Activated CD4-positive, alpha-beta T cell treated with anti-CD3 and anti-CD28 coated beads for 4 hours (primary cell): Measurements from ENCODE around the gene KANK2.

ENCODE experiments used
- DNase-seq, 2 donors: peaks; one replicate each; pipeline ENCODE4 v3.0.0-alpha.2; 2020

Gene KANK2

DNA sequence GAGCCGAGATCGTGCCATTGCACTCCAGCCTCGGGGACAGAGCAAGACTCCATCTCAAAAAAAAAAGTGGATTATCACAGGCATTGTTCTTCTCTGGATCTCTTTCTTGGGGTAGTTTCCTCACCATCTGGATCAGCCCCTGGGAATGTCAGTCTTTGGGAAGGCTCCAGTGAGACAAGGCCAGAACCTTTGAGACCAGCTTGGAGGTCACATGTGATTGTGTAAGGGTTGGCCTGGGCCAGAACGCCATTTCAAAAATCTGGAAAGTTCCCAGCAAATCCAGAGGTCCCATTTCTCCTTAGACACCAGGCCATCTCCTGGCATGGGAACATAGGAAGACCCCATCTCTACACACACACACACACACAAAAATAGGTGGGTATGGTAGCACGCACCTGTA, 27.8 kb upstream of the KANK2 start:
- DNase-seq: no peak

DNA sequence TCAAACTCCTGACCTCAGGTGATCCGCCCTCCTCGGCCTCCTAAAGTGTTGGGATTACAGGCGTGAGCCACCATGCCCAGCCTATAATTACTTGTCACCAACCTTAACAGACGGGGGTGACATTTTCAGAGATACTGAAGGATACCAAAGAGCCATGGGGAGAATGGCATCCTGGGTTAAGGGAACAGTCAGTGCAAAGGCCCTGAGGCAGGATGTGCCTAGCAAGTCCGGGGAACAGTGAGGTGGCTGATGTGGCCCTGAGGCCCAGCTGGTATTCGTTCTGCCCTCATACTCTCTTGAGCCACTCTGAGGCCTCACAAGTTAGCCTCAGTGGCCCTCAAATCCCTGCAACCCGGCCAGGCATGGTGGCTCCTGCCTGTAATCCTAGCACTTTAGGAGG, 27.1 kb upstream of the KANK2 start:
- no peak for DNase-seq

DNA sequence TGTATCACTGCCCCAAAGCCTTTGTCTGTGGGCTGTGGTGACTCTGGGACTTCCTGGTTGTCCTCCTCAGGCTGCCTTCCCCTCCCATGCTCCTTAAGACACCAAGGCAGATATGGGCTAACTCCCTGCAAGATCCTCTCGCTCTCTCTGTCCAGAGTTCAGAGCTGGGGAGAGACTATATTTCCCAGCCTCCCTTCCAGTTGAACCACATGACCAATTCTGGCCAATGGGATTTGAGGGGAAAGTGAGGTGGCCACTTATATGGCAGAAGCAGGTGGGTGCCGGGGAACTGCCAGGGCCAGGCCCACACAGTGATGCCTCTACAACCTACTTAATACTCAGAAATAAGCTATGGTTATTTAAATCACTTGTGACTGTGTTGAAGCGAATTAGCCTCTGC, 25.9 kb upstream of the KANK2 start:
- DNase-seq: no peak

GRCh38 chr19:11221082-11221598, 23.8 kb upstream of the KANK2 start:
- no peak for DNase-seq

DNA sequence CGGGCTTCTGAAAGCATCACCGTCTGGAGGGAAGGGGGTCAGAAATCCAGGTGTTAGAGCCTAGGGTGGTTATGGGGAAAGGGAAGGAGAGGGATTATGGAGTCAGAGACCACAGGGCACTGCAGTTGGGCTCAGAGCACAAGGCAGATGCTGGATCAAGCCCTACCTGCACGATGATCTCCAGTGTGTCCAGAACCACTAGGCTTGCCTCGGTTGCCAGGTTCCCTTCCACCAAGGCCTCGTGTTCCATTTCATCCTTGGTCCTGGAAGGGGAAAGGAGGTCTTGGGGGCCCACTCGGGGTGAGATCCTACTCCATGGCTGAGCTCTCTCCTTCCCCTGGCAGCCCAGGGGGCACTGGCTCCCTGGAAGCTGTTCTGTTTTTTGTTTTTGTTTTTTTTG, 17.0 kb upstream of the KANK2 start:
- DNase-seq: no peak

DNA sequence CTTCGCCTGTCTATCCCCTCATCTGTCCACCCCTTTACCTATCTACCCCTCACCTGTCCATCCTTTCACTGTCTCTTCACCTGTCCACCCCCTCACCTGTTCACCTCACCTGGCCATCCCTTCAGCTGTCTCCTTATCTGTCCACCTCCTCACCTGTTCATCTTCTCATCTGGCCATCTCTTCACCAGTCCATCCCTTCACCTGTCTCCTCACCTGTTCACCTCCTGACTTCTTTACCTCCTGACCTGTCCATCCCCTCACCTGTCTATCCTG, 13.2 kb upstream of the KANK2 start:
- no peak for DNase-seq

GRCh38 chr19:11209839-11210655, 12.7 kb upstream of the KANK2 start:
- no peak for DNase-seq

DNA sequence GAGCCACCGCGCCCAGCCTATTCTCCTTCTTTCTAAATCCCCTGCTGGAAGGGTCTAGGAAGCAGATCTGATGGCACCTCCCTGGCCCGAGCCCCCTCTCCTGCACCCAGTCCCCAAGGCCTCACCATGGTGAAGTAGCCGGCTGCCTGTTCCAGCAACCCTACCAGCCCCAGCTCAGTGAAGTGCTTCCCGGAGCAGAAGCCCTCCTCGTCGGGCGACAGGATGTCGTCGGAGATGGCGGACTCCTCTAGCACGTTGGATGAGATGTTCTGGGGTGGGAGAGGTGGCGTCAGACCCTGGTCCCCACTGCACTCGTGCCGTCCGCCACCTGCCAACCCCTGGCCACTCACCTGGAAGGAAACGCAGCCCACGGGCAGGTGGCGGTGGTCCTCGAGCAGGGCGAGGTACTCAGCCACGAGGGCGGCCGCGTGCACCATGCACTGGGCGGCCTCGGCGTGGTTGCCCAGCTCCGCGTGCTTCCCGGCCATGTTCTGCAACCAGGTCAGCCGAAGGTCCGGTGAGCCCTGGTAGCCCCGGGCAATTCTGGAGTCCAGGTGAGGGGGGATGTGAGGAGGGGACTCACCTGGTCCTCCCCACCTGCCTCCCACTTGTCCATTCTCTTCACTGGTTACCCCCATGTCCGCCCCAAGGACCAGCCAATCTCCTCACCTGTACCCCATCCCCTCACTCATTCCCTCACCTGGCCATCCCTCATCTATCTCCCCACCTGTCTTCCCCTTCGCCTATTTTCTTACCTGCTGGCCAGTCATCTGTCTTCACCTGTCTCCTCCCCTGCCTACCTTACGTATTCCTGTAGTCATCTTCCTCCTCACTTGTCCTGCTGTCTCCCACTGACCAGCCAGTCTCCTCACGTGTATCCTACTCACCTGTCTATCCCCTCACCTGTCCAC, 11.5 kb upstream of the KANK2 start:
- DNase-seq: no peak

DNA sequence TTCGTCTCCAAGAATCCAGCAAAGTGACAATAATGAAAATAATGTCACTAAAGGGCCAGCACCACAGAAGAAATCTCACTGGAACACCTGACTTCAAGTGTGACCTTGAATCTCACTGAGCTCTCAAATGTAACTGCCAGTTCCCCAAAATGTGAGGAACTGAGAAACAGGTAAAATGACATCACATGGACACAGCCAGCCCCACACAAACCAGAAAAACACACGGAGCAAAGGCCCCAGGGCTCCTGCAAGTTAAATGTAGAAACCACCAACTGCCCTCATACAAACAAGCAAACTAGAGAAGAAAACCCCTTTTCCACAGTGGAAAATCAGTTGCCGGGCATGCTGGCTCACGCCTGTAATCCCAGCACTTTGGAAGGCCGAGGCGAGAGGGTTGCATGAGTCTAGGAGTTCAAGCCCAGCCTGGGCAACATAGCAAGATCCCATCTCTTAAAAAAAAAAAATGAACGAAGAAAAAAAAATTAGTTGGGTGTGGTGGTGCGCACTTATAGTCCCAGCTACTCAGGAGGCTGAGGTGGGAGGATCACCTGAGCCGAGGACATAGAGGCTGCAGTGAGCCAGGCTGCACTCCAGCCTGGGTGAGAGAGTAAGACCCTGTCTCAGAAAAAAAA, 8.7 kb upstream of the KANK2 start:
- no peak for DNase-seq

GRCh38 chr19:11204943-11205349, 7.6 kb upstream of the KANK2 start:
- DNase-seq: no peak

GRCh38 chr19:11204076-11204602, 6.8 kb upstream of the KANK2 start:
- DNase-seq: no peak

DNA sequence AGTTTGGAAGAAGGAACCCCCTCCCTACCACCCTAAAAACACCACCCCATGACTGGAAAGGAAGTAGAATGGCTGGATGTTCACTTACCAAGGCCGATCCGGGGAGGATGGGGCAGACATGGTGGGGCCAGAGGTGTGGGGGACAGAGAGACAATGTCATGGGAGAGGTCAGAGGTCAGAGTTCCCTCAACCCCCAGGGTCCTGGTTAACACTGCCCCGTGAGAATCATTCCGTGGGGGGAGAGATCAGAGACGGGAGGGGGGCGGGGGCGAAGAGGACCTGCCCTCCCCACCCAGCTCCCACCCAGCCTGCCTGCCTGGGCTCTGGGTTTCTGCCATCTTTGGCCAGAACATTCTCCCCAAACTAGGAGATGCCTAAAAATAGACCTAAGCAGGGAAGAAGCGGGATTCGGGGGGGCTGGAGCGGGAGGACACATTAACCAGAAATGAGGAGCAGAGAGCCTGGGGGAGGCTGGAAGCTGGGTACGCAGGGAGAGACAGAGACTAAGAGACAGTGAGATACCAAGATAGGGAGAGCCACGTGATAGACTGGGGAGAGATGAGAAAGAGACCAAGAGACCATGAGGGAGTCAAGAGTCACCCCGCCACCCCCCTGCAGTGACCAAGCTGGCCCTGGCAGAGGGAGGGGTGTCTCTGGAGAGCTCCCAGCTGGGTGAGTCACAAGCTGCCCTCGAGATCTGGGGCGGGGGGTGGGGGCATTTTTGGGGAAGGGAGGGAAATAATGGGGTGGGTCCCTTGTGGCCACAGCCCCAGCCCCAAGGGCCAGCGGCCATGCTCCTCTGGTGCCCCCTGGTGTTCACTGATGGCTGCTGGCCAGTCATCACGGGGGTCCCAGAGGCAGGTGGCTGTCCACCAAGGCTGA, 6.1 kb upstream of the KANK2 start:
- peak; percentile 27 to 36 for DNase-seq

DNA sequence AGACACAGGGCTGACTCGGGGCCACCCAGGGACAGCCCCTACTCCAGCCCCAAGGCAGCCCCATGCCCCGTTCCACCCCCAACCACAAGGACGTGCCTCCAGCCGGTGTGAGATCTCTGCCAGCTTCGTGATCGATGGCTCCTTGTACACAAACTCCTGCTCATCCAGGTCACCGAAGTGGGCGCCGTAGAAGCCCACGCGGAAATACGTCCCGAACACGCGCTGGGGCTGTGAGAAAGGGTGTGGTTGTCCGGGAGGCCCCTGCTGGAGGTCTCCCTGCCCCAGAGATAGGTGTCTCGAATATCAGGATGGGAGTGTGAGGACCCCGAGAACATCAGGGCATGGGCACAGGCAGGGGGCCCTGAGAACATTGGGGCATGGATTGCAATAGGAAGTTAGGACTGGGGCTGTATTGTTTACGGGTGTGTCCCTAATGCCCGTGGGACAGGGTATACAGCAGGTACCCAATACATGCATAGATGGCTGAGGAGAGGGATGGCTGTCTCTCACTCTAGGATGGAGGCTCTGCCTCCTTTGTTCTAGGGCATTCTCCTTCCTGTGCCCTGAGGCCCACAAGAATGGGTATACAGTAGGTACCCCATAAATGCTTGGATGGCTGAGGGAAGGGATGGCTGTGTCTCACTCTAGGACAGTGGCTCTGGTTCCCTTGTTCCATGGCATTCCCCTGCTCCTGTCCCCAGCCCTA, 5.3 kb upstream of the KANK2 start:
- DNase-seq: no peak

DNA sequence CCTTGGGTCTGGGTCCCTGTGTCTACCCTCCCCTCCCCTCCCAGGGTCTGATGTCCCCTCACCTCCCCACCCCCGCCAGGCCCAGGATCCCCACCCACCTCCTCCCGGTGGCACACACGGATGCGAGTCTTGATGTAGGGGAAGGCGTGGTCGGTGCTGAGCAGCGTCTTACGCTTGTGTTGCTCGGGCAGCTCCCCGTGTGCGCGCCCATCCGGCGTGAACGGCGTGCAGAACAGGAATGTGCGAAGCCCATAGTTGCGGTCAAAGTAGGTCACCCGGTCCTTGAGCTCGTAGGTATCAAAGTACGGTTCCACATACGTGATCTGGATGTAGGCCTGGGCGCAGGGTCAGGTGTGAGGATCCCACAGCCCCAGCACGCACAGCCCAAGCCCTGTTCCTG, 4.4 kb upstream of the KANK2 start:
- DNase-seq: no peak

DNA sequence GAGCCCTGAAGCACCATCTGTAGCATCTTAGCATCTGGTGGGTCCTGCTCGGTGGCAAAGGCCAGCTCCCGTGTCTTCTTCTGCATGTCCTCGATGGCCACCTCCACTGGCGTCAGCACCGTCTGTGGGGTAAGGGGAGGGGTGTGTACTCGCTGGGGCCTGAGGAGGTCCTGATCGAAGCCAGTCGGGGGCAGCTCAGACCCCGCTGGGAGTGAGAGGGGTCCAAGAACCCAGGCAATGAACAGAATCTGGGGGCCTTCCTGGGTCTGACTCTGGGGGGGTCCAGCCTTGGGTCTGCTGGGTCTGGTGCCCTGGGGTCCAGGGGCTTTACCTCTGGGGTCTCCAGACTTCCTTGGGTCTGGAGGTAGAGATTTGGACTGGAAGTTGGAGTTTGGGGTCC, 3.6 kb upstream of the KANK2 start:
- no peak for DNase-seq

DNA sequence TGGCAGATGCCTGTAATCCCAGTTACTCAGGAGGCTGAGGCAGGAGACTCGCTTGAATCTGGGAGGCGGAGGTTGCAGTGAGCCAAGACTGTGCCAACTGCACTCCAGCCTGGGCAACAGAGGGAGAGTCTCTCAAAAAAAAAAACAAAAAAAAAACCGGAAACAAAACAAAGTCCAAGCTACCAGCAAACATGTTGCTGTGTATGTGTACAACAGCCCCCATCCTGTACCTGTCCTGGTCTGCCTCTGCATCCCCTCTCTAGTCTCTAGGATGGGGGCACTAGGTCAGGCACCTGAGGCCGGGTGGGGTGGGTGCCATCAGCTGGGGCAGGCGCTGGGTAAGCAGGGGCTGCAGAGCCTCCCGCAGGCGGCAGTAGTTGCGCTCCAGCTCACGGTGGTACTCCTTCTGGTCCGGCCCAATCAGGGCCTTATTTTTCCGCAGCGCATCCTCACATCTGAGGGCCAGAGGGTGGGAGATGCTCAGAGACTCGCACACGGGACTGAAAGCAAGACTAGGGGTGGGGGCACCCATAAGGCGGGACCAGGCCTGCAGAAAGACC, 2.8 kb upstream of the KANK2 start:
- DNase-seq: no peak

DNA sequence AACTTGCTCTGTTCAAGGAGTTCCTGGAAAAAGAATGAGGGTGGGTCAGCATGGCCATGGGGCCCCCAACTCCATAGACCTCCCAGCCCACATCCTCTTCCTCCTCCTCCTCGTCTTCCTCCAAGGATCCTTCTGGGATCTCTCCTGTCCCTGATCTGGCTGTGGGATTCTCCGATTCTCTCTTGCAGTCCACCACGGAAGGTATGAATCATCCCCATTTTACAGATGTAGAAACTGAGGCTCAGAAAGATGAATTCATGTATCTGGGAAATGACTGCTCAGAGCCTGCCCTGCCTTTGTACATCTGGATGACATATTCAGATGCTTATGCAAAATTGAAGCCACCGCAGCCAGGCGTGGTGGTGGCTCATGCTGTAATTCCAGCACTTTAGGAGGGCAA, 2.2 kb upstream of the KANK2 start:
- DNase-seq: no peak

- DNase-seq: no peak
These were observed 1.6 kb upstream of the KANK2 start for GRCh38 chr19:11198769-11199424.

DNA sequence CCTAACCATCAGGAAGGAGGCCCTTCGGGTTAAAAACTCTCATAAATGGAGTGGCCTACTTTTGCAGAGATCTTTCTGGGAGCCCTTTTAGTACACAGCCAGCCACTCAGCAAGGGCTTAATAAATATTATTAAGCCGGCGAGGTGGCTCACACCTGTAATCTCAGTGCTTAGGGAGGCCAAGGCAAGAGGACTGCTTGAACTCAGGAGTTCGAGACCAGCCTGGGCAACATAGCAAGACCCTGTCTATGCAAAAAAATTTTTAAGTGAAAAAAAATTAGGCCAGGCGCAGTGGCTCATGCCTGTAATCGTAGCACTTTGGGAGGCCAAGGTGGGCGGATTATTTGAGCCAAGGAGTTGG, 810 bp upstream of the KANK2 start:
- DNase-seq: no peak

- DNase-seq: no peak
These were observed 698 bp downstream of the KANK2 start for GRCh38 chr19:11196406-11197287.
